Vagina (tissue), 2 donors: ENCODE measurements around the gene AFAP1.

ENCODE experiments used
- CTCF ChIP-seq, 3 experiments: fragments of 450-650 bp in 2 of 3; fragments of 200-600 bp in 1 of 3; sonication (generic) in 1 of 3; IDR thresholded peaks; one replicate each; pipeline ENCODE4 v1.5.1; 2017 to 2019; ENCODE audit warnings: antibody characterized with exemption in 3 of 3, mild to moderate bottlenecking in 2 of 3, moderate library complexity in 2 of 3
- POLR2A ChIP-seq, 2 donors: fragments of 450-650 bp; IDR thresholded peaks; one replicate each; pipeline ENCODE4 v1.6.1; 2017; ENCODE audit warnings: antibody characterized with exemption in 2 of 2, mild to moderate bottlenecking in 2 of 2, moderate library complexity in 2 of 2
- POLR2AphosphoS5 ChIP-seq, 2 donors: sonication (generic); formaldehyde crosslinking; IDR thresholded peaks; one replicate each; pipeline ENCODE4 v1.9.0; 2017; ENCODE audit warnings: antibody characterized with exemption in 2 of 2, mild to moderate bottlenecking in 2 of 2, low read depth in 1 of 2; ENCODE audit not compliant: insufficient read depth in 1 of 2

GRCh38 chr4:7865533-7865932, 74.1 kb downstream of the AFAP1 start:
- TF ChIP-seq CTCF (IDR thresholded peaks at IDR 0.05) (no peak), POLR2A (IDR thresholded peaks at IDR 0.05) (no peak), POLR2AphosphoS5 (IDR thresholded peaks at IDR 0.05; ENCODE audit: insufficient read depth in 1 of 2, low read depth in 1 of 2) (no peak)
